GM12878 (cell line): ENCODE data around the gene VTCN1. TPM values are rescaled to one million over a fixed set of nuclear protein-coding genes. Genes with fewer than 3 reads are reported as not detected.
A peak's percentile ranks its signal among the peaks of the same experiment; 100 is the strongest.

Source experiments
- ASH2L ChIP-seq: fragments of 300-600, 200-600 bp; sonication (generic); IDR thresholded peaks from 2 replicates; pipeline ENCODE4 v1.6.1; 2017; ENCODE audit warnings: low read depth, mild to moderate bottlenecking, borderline replicate concordance
- BCL11A ChIP-seq: IDR thresholded peaks from 2 replicates; pipeline ENCODE4 v1.6.1; 2011; ENCODE audit warnings: low read depth, low read length
- BCL3 ChIP-seq: IDR thresholded peaks from 2 replicates; pipeline ENCODE4 v1.6.1; 2011; ENCODE audit warnings: borderline replicate concordance, low read depth, mild to moderate bottlenecking, moderate library complexity, low read length; ENCODE audit not compliant: insufficient read depth, poor library complexity, severe bottlenecking
- CTCF ChIP-seq, 3 experiments: IDR thresholded peaks in 2 of 3; conservative IDR thresholded peaks in 1 of 3; 2 replicates each; pipeline ENCODE4 v1.5.1; 2011; ENCODE audit warnings: low read depth in 3 of 3, low read length in 3 of 3, mild to moderate bottlenecking in 3 of 3, control low read depth in 2 of 3, moderate library complexity in 2 of 3, inconsistent platforms in 1 of 3, mixed read lengths in 1 of 3; ENCODE audit not compliant: control insufficient read depth in 2 of 3, insufficient read depth in 1 of 3; ENCODE audit errors: extremely low read depth in 1 of 3
- EED ChIP-seq: sonication (generic); IDR thresholded peaks from 2 replicates; pipeline ENCODE4 v1.6.1; 2016; ENCODE audit warnings: antibody characterized with exemption, low read depth
- GABPA ChIP-seq: IDR thresholded peaks from 2 replicates; pipeline ENCODE4 v1.6.1; 2014; ENCODE audit warnings: antibody characterized with exemption, low read depth, mild to moderate bottlenecking, inconsistent platforms
- HCFC1 ChIP-seq: fragments of 150-350 bp; IDR thresholded peaks from 2 replicates; pipeline ENCODE4 v1.6.1; 2014; ENCODE audit warnings: low read length
- MEF2A ChIP-seq: IDR thresholded peaks from 2 replicates; pipeline ENCODE4 v1.6.1; 2011; ENCODE audit warnings: low read depth, mild to moderate bottlenecking, low read length, moderate library complexity; ENCODE audit not compliant: insufficient read depth
- MXI1 ChIP-seq: fragments of 150-350 bp; IDR thresholded peaks from 2 replicates; pipeline ENCODE4 v1.6.1; 2011; ENCODE audit warnings: low read depth, mild to moderate bottlenecking, inconsistent platforms, low read length, improper control_type of control experiment
- POLR2AphosphoS5 ChIP-seq: IDR thresholded peaks from 2 replicates; pipeline ENCODE4 v1.6.1; 2011; ENCODE audit warnings: mild to moderate bottlenecking, low read length, inconsistent platforms
- RAD51 ChIP-seq: fragments of 450-650 bp; IDR thresholded peaks from 2 replicates; pipeline ENCODE4 v1.6.1; 2016; ENCODE audit warnings: moderate library complexity, mild to moderate bottlenecking, inconsistent platforms
- RFX5 ChIP-seq: IDR thresholded peaks from 2 replicates; pipeline ENCODE4 v1.6.1; 2011; ENCODE audit warnings: low read depth, low read length, improper control_type of control experiment
- SRF ChIP-seq, 2 experiments: IDR thresholded peaks; 2 replicates each; pipeline ENCODE4 v1.6.1; 2011; ENCODE audit warnings: low read depth in 2 of 2, low read length in 2 of 2, mild to moderate bottlenecking in 1 of 2, moderate library complexity in 1 of 2
- SUPT20H ChIP-seq: IDR thresholded peaks from 2 replicates; pipeline ENCODE4 v1.6.1; 2011; ENCODE audit warnings: low read depth, mild to moderate bottlenecking, low read length, moderate library complexity, borderline replicate concordance; ENCODE audit not compliant: control insufficient read depth
- TCF3 ChIP-seq: IDR thresholded peaks from 2 replicates; pipeline ENCODE4 v1.6.1; 2012; ENCODE audit warnings: low read depth, mild to moderate bottlenecking, low read length, borderline replicate concordance; ENCODE audit not compliant: insufficient read depth
- ZZZ3 ChIP-seq: IDR thresholded peaks from 2 replicates; pipeline ENCODE4 v1.6.1; 2011; ENCODE audit warnings: low read depth; ENCODE audit not compliant: control insufficient read depth, insufficient read length
- polyA plus RNA-seq, 11 experiments: library from polyadenylated mRNA; depleted of rRNA in 4 of 11; unstranded in 6 of 11; stranded (reverse) in 5 of 11; fragments of >200 nt; fragmentation: Nextera tagmentation in 4 of 11; fragmentation: Illumina TruSeq in 1 of 11; extraction: Ambion mirVana in 4 of 11; extraction: Trizol in 1 of 11; gene quantifications; 1 replicate in 1 of 11; 2 replicates in 10 of 11; pipeline versions ENCODE4 v1.2.1 to v1.2.3, GENCODE V29; 2011 to 2016; ENCODE audit warnings: inconsistent platforms in 2 of 11, missing spikeins in 2 of 11, low read depth in 1 of 11
- total RNA-seq, 4 experiments: library from RNA; depleted of rRNA in 3 of 4; stranded (reverse); fragments of >200 nt in 3 of 4; fragmentation: Illumina TruSeq in 1 of 4; extraction: Trizol in 1 of 4; gene quantifications; 2 replicates each; pipeline versions ENCODE4 v1.2.1 to v1.2.3, GENCODE V29; 2013 to 2021
- TF ChIP-seq, protein P1 (sequence below): IDR thresholded peaks from 2 replicates; pipeline ENCODE4 v1.6.1; 2011; ENCODE audit warnings: low read depth, mild to moderate bottlenecking, low read length, moderate library complexity, borderline replicate concordance; ENCODE audit errors: extremely low read depth
- TF ChIP-seq, protein P2 (sequence below): fragments of 450-650 bp; IDR thresholded peaks from 2 replicates; pipeline ENCODE4 v1.6.1; 2014; ENCODE audit warnings: mild to moderate bottlenecking
- TF ChIP-seq, protein P3 (sequence below): fragments of 450-650 bp; IDR thresholded peaks from 2 replicates; pipeline ENCODE4 v1.6.1; 2017; ENCODE audit warnings: borderline replicate concordance
- TF ChIP-seq, protein P4 (sequence below): fragments of 450-650 bp; IDR thresholded peaks from 2 replicates; pipeline ENCODE4 v1.6.1; 2018; ENCODE audit warnings: borderline replicate concordance, mild to moderate bottlenecking; ENCODE audit not compliant: partially characterized antibody

VTCN1 gene
- total and polyA plus RNA-seq, 10 of the 15 experiments (the other 5 are each of a cell fraction or from before 2014, with no cell fraction given), result not detected

DNA sequence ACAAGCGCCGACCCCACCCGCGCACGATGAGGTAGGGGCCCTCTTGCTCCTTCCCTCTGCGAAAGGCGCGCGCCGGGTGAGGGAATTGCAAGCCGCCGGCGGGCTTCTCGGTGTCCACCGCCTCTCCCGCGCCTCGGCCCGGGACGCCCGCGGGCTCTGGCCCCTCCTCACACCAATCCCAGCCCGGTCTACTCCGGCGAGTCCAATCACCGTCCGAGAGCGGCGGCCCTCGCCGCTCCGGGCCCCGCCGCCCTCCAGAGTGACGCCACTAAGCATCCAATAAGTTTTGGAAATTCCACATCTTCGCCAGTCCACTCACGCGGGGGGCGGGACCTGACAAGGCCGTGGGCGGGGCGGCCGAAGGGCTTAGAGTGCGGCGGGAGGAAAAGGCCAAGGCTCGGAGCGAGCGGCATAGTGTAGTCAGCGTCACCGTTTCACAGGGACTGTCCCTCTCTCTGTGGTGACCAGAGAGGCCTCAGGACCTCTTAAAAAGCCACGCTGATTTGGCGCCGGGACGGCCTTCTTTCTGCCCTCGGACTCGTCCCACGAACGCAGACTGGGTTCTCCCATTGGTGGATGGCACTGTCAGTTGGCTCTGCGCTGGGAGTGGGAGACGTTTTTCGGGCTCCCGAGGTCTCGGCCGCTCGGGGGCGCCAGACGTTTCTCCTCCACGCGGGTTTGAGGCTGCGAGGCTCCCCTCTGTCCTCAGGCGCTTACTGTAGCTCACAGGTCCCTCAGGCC, 89.0 kb downstream of the VTCN1 start, which contains the start of gene TRIM45 (continued):
- TF ChIP-seq CTCF (IDR thresholded peaks at IDR 0.05 in 2 of 3, conservative IDR thresholded peaks at IDR 0.05 in 1 of 3; ENCODE audit: control insufficient read depth in 2 of 3, extremely low read depth in 1 of 3, insufficient read depth in 1 of 3, low read depth in 3 of 3, low read length in 3 of 3) (peak; percentile 67 to 72 (median 70)), MEF2A (no peak), BCL11A (no peak), RFX5 (no peak), HCFC1 (no peak), SRF (IDR thresholded peaks at IDR 0.05; ENCODE audit: low read depth in 2 of 2, low read length in 2 of 2) (no peak), SUPT20H (no peak), MXI1 (no peak), TCF3 (no peak), ASH2L (no peak), ZZZ3 (no peak), POLR2AphosphoS5 (no peak), RAD51 (no peak), BCL3 (no peak), EED (no peak), GABPA (no peak)
- TF ChIP-seq, protein P1, sequence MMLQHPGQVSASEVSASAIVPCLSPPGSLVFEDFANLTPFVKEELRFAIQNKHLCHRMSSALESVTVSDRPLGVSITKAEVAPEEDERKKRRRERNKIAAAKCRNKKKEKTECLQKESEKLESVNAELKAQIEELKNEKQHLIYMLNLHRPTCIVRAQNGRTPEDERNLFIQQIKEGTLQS, result no peak
- TF ChIP-seq, protein P2, sequence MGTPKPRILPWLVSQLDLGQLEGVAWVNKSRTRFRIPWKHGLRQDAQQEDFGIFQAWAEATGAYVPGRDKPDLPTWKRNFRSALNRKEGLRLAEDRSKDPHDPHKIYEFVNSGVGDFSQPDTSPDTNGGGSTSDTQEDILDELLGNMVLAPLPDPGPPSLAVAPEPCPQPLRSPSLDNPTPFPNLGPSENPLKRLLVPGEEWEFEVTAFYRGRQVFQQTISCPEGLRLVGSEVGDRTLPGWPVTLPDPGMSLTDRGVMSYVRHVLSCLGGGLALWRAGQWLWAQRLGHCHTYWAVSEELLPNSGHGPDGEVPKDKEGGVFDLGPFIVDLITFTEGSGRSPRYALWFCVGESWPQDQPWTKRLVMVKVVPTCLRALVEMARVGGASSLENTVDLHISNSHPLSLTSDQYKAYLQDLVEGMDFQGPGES, result peak; percentile 55; the same call in 1 of the 2 replicates
- TF ChIP-seq, protein P3, sequence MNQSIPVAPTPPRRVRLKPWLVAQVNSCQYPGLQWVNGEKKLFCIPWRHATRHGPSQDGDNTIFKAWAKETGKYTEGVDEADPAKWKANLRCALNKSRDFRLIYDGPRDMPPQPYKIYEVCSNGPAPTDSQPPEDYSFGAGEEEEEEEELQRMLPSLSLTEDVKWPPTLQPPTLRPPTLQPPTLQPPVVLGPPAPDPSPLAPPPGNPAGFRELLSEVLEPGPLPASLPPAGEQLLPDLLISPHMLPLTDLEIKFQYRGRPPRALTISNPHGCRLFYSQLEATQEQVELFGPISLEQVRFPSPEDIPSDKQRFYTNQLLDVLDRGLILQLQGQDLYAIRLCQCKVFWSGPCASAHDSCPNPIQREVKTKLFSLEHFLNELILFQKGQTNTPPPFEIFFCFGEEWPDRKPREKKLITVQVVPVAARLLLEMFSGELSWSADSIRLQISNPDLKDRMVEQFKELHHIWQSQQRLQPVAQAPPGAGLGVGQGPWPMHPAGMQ, result no peak
- TF ChIP-seq, protein P4, sequence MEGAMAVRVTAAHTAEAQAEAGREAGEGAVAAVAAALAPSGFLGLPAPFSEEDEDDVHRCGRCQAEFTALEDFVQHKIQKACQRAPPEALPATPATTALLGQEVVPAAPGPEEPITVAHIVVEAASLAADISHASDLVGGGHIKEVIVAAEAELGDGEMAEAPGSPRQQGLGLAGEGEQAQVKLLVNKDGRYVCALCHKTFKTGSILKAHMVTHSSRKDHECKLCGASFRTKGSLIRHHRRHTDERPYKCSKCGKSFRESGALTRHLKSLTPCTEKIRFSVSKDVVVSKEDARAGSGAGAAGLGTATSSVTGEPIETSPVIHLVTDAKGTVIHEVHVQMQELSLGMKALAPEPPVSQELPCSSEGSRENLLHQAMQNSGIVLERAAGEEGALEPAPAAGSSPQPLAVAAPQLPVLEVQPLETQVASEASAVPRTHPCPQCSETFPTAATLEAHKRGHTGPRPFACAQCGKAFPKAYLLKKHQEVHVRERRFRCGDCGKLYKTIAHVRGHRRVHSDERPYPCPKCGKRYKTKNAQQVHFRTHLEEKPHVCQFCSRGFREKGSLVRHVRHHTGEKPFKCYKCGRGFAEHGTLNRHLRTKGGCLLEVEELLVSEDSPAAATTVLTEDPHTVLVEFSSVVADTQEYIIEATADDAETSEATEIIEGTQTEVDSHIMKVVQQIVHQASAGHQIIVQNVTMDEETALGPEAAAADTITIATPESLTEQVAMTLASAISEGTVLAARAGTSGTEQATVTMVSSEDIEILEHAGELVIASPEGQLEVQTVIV, result no peak
